K562 (cell line): Measurements from ENCODE around the gene PYGO2. TPM values are rescaled to one million over a fixed set of nuclear protein-coding genes. Genes with fewer than 3 reads are reported as not detected.

ENCODE experiments used
- DPF2 ChIP-seq: fragments of 450-650 bp; IDR thresholded peaks from 2 replicates; pipeline ENCODE4 v1.6.1; 2016
- EZH2 ChIP-seq: IDR thresholded peaks from 2 replicates; pipeline ENCODE4 v1.6.1; 2012; ENCODE audit warnings: low read depth, mild to moderate bottlenecking, inconsistent platforms, low read length, borderline replicate concordance
- HBP1 ChIP-seq: fragments of 450-650 bp; formaldehyde crosslinking; IDR thresholded peaks from 2 replicates; pipeline ENCODE4 v1.4.0; 2022; ENCODE audit warnings: missing genetic modification characterization
- IFI16 ChIP-seq: fragments of 250-450 bp; sonication (Bioruptor Pico); IDR thresholded peaks from 2 replicates; pipeline ENCODE4 v2.1.2; 2022; ENCODE audit warnings: mild to moderate bottlenecking, inconsistent platforms
- NKRF ChIP-seq: fragments of 450-650 bp; IDR thresholded peaks from 2 replicates; pipeline ENCODE4 v1.6.1; 2016; ENCODE audit warnings: borderline replicate concordance
- PATZ1 ChIP-seq: fragments of 250-450 bp; sonication (Bioruptor Pico); IDR thresholded peaks from 2 replicates; pipeline ENCODE4 v1.5.0; 2020; ENCODE audit warnings: mild to moderate bottlenecking, borderline replicate concordance
- SAFB ChIP-seq: fragments of 200-400 bp; formaldehyde crosslinking; IDR thresholded peaks from 2 replicates; pipeline ENCODE4 v1.6.1; 2017; ENCODE audit warnings: low read depth, low read length, borderline replicate concordance
- SIN3A ChIP-seq, 2 experiments: fragments of 150-350 bp in 1 of 2; IDR thresholded peaks; 2 replicates each; pipeline ENCODE4 v1.6.1; 2011 to 2016; ENCODE audit warnings: borderline replicate concordance in 2 of 2, low read depth in 2 of 2, low read length in 2 of 2, mild to moderate bottlenecking in 2 of 2, moderate library complexity in 2 of 2; ENCODE audit not compliant: control insufficient read depth in 1 of 2
- SMARCA5 ChIP-seq: fragments of 450-650 bp; IDR thresholded peaks from 2 replicates; pipeline ENCODE4 v1.6.1; 2016
- THAP7 ChIP-seq: fragments of 250-450 bp; sonication (Bioruptor Pico); IDR thresholded peaks from 2 replicates; pipeline ENCODE4 v1.5.0; 2021
- ZNF133 ChIP-seq: fragments of 250-450 bp; sonication (Bioruptor Pico); IDR thresholded peaks from 2 replicates; pipeline ENCODE4 v1.4.0; 2020; ENCODE audit warnings: mild to moderate bottlenecking
- polyA plus RNA-seq, 8 experiments: library from polyadenylated mRNA; depleted of rRNA in 4 of 8; stranded (reverse) in 5 of 8; unstranded in 3 of 8; fragments of >200 nt; fragmentation: Nextera tagmentation in 2 of 8; fragmentation: Illumina TruSeq in 1 of 8; extraction: Ambion mirVana in 2 of 8; extraction: Trizol in 1 of 8; gene quantifications; 2 replicates each; pipeline versions ENCODE4 v1.2.1 to v1.2.3, GENCODE V29; 2011 to 2014; ENCODE audit warnings: inconsistent platforms in 1 of 8, missing spikeins in 1 of 8
- total RNA-seq, 7 experiments: library from RNA; depleted of rRNA in 6 of 7; stranded (reverse); fragments of >200 nt in 6 of 7; fragmentation: Illumina TruSeq in 2 of 7; extraction: Trizol in 2 of 7; gene quantifications; 2 replicates each; pipeline versions ENCODE4 v1.2.1 to v1.2.3, GENCODE V29; 2011 to 2021; ENCODE audit warnings: low replicate concordance in 1 of 7
- TF ChIP-seq, protein P1 (sequence below), 2 experiments: fragments of 450-650 bp in 1 of 2; sonication (generic) in 1 of 2; formaldehyde crosslinking; conservative IDR thresholded peaks; 2 replicates each; pipeline versions ENCODE4 v1.4.0 to v1.8.1; 2020 to 2022; ENCODE audit warnings: mild to moderate bottlenecking in 1 of 2, missing genetic modification reagents in 1 of 2
- TF ChIP-seq, protein P2 (sequence below): fragments of 250-450 bp; sonication (Bioruptor Pico); IDR thresholded peaks from 2 replicates; pipeline ENCODE4 v1.9.0; 2021; ENCODE audit warnings: mild to moderate bottlenecking, inconsistent platforms
- TF ChIP-seq, protein P3 (sequence below): fragments of 450-650 bp; IDR thresholded peaks from 2 replicates; pipeline ENCODE4 v1.6.1; 2016; ENCODE audit warnings: low read depth, mild to moderate bottlenecking, moderate library complexity
- TF ChIP-seq, protein P4 (sequence below): fragments of 250-450 bp; sonication (Bioruptor Pico); IDR thresholded peaks from 2 replicates; pipeline ENCODE4 v1.4.0; 2020

Gene PYGO2
- total and polyA plus RNA-seq, 9 of the 15 experiments (the other 6 are each of a cell fraction or from before 2014, with no cell fraction given) = 8.3 to 36.2 (median 18.2) TPM

- TF ChIP-seq PATZ1 (CRISPR knock-in tag) (0 out of 2 replicates have a peak, but pooled peaks have one; percentile 38), HBP1 (0 out of 2 replicates have a peak, but pooled peaks have one; percentile 7), IFI16 (CRISPR knock-in tag) (no peak), NKRF (no peak), EZH2 (no peak), ZNF133 (CRISPR knock-in tag) (no peak), SMARCA5 (no peak), DPF2 (peak; percentile 24; the same call in 1 of the 2 replicates), SIN3A (IDR thresholded peaks at IDR 0.05; ENCODE audit: borderline replicate concordance in 2 of 2, control insufficient read depth in 1 of 2, low read depth in 2 of 2, low read length in 2 of 2) (peak in 1 of 2 experiments; percentile 43; a peak in 1 of 4 replicates), SAFB (no peak), THAP7 (CRISPR knock-in tag) (0 out of 2 replicates have a peak, but pooled peaks have one; percentile 9)
- TF ChIP-seq, protein P1, sequence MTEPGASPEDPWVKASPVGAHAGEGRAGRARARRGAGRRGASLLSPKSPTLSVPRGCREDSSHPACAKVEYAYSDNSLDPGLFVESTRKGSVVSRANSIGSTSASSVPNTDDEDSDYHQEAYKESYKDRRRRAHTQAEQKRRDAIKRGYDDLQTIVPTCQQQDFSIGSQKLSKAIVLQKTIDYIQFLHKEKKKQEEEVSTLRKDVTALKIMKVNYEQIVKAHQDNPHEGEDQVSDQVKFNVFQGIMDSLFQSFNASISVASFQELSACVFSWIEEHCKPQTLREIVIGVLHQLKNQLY (CRISPR knock-in tag; conservative IDR thresholded peaks at IDR 0.05) = no peak
- TF ChIP-seq, protein P2, sequence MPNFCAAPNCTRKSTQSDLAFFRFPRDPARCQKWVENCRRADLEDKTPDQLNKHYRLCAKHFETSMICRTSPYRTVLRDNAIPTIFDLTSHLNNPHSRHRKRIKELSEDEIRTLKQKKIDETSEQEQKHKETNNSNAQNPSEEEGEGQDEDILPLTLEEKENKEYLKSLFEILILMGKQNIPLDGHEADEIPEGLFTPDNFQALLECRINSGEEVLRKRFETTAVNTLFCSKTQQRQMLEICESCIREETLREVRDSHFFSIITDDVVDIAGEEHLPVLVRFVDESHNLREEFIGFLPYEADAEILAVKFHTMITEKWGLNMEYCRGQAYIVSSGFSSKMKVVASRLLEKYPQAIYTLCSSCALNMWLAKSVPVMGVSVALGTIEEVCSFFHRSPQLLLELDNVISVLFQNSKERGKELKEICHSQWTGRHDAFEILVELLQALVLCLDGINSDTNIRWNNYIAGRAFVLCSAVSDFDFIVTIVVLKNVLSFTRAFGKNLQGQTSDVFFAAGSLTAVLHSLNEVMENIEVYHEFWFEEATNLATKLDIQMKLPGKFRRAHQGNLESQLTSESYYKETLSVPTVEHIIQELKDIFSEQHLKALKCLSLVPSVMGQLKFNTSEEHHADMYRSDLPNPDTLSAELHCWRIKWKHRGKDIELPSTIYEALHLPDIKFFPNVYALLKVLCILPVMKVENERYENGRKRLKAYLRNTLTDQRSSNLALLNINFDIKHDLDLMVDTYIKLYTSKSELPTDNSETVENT (CRISPR knock-in tag) = no peak
- TF ChIP-seq, protein P3, sequence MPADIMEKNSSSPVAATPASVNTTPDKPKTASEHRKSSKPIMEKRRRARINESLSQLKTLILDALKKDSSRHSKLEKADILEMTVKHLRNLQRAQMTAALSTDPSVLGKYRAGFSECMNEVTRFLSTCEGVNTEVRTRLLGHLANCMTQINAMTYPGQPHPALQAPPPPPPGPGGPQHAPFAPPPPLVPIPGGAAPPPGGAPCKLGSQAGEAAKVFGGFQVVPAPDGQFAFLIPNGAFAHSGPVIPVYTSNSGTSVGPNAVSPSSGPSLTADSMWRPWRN = 0 out of 2 replicates have a peak, but pooled peaks have one; percentile 24
- TF ChIP-seq, protein P4, sequence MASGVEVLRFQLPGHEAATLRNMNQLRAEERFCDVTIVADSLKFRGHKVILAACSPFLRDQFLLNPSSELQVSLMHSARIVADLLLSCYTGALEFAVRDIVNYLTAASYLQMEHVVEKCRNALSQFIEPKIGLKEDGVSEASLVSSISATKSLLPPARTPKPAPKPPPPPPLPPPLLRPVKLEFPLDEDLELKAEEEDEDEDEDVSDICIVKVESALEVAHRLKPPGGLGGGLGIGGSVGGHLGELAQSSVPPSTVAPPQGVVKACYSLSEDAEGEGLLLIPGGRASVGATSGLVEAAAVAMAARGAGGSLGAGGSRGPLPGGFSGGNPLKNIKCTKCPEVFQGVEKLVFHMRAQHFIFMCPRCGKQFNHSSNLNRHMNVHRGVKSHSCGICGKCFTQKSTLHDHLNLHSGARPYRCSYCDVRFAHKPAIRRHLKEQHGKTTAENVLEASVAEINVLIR (CRISPR knock-in tag) = no peak
Observed at GRCh38 chr1:154962156-154962749, 671 bp upstream of the PYGO2 start (continued).
